OCI-LY7 (cell line): ENCODE data around the gene CELF6. TPM values are rescaled to one million over a fixed set of nuclear protein-coding genes. Genes with fewer than 3 reads are reported as not detected.

ENCODE experiments used
- Bru-seq: library from RNA; stranded (reverse); fragments of 400-500 nt; gene quantifications from one replicate; lab custom pipeline; 2021; lab: Mats Ljungman, UMichigan
- BruChase-seq, 2 experiments: library from RNA; stranded (reverse); fragments of 400-500 nt; gene quantifications; one replicate each; lab custom pipeline; 2021; lab: Mats Ljungman, UMichigan
- BruUV-seq: library from RNA; stranded (reverse); fragments of 400-500 nt; replicated peaks from 2 replicates; lab custom pipeline; 2021; lab: Mats Ljungman, UMichigan
- CTCF ChIA-PET: fragments of 300-600 bp; sonication (Branson Sonifier 250); formaldehyde crosslinking; loops from one replicate; lab custom pipeline; 2022; ENCODE audit warnings: antibody characterized with exemption; ENCODE audit not compliant: unreplicated experiment; lab: Charles Lee
- POLR2A ChIA-PET: fragments of 300-600 bp; sonication (Branson Sonifier 250); formaldehyde crosslinking; loops from one replicate; lab custom pipeline; 2022; ENCODE audit warnings: antibody characterized with exemption; lab: Charles Lee
- DNase-seq: peaks from one replicate; pipeline ENCODE4 v3.0.0-alpha.2; 2015; ENCODE audit warnings: low spot score
- H2AFZ ChIP-seq: fragments of 200-600 bp; sonication (generic), shearing (Covaris generic); 2 replicates; pipeline ENCODE4 v1.6.1; 2014; ENCODE audit warnings: mild to moderate bottlenecking, antibody characterized with exemption, low read length, moderate library complexity
- H3K27ac ChIP-seq: fragments of 200-600 bp; sonication (generic); 2 replicates; pipeline ENCODE4 v1.5.1; 2014; ENCODE audit warnings: mixed run types, low read depth, mild to moderate bottlenecking, moderate library complexity, low read length, inconsistent platforms; ENCODE audit not compliant: poor library complexity, severe bottlenecking
- H3K36me3 ChIP-seq: fragments of 200-600 bp; sonication (generic); 2 replicates; pipeline ENCODE4 v1.6.1; 2014; ENCODE audit warnings: mild to moderate bottlenecking, antibody characterized with exemption, low read length, moderate library complexity, mixed read lengths; ENCODE audit not compliant: insufficient read depth
- H3K4me1 ChIP-seq: fragments of 200-600 bp; sonication (generic); 2 replicates; pipeline ENCODE4 v1.5.1; 2014; ENCODE audit warnings: mild to moderate bottlenecking, low read length; ENCODE audit not compliant: insufficient read depth, poor library complexity, severe bottlenecking
- H3K4me2 ChIP-seq: fragments of 200-600 bp; sonication (generic); 2 replicates; pipeline ENCODE4 v1.6.1; 2014; ENCODE audit warnings: mild to moderate bottlenecking, low read length
- H3K4me3 ChIP-seq: fragments of 200-600 bp; sonication (generic); 2 replicates; pipeline ENCODE4 v1.5.1; 2014; ENCODE audit warnings: mild to moderate bottlenecking, low read depth, low read length; ENCODE audit not compliant: poor library complexity, severe bottlenecking
- H3K79me2 ChIP-seq: fragments of 200-600 bp; sonication (generic); 2 replicates; pipeline ENCODE4 v1.6.1; 2016; ENCODE audit warnings: low read depth, mild to moderate bottlenecking, low read length, moderate library complexity, mixed read lengths; ENCODE audit not compliant: insufficient read depth
- H3K9me2 ChIP-seq: fragments of 200-600 bp; sonication (generic); 2 replicates; pipeline ENCODE4 v1.6.1; 2016; ENCODE audit warnings: mild to moderate bottlenecking, low read length, mixed read lengths; ENCODE audit not compliant: insufficient read depth
- H3K9me3 ChIP-seq: fragments of 200-600 bp; sonication (generic); 2 replicates; pipeline ENCODE4 v1.6.1; 2014; ENCODE audit warnings: mild to moderate bottlenecking, mixed run types, low read length, mixed read lengths
- H4K20me1 ChIP-seq: fragments of 200-600 bp; sonication (generic); 2 replicates; pipeline ENCODE4 v1.6.1; 2014; ENCODE audit warnings: mild to moderate bottlenecking, antibody characterized with exemption, low read length, moderate library complexity, mixed read lengths; ENCODE audit not compliant: insufficient read depth
- EZH2phosphoT487 ChIP-seq: fragments of 200-600 bp; sonication (generic); IDR thresholded peaks from 2 replicates; pipeline ENCODE4 v1.6.1; 2018; ENCODE audit warnings: low read depth, borderline replicate concordance, mild to moderate bottlenecking, mixed run types, antibody characterized with exemption, low read length, moderate library complexity, mixed read lengths
- intact Hi-C: fragments of 100-400 bp; cut with micrococcal nuclease; formaldehyde crosslinking; loops from one replicate; pipeline ENCODE4 v1.10.0; 2022; ENCODE audit not compliant: unreplicated experiment
- long read RNA-seq: library from polyadenylated mRNA; stranded (forward); transcript quantifications from one replicate; pipeline ENCODE4 v2.0.0, GENCODE V29; 2022
- total RNA-seq, 2 experiments: library from RNA; depleted of rRNA in 1 of 2; stranded (reverse); fragments of >200 nt in 1 of 2; shearing (Covaris generic) in 1 of 2; gene quantifications; 2 replicates each; pipeline ENCODE4 v1.2.3, GENCODE V29; 2014 to 2022
- TF ChIP-seq, protein P1 (sequence below): fragments of 200-600 bp; sonication (generic); conservative IDR thresholded peaks from 2 replicates; pipeline ENCODE4 v1.5.1; 2014; ENCODE audit warnings: mild to moderate bottlenecking, antibody characterized with exemption, low read length, moderate library complexity, mixed read lengths

The CELF6 gene
- 0.62 and 0.79 TPM in 2 replicates for total RNA-seq (2014; rRNA removed; shearing (Covaris generic))
- 0.78 TPM in 1 of 2 replicates, not detected in the other for total RNA-seq (2022)
- Bru-seq, nascent RNA = percentile 35 among the genes with signal in this experiment
- percentile 41 among the genes with signal in this experiment for BruChase-seq, experiment 1, labeled RNA remaining after a 6-hour chase
- percentile 32 among the genes with signal in this experiment for BruChase-seq, experiment 2, labeled RNA remaining after a 2-hour chase
- long read RNA-seq = 0 reads

GRCh38 chr15:72319985-72320671 lies at the start of gene CELF6:
Gene CELF6 (minus strand): TSS chr15:72320157. CDS start chr15:72319874, 283 bp downstream.
- Histone ChIP-seq H2AFZ (no peak within 1 kb of the TSS), H3K27ac (no peak within 1 kb of the TSS), H3K4me3 (peak within 1 kb of the TSS; percentile 9), H3K79me2 (no peaks in the 10 kb centered on the region), H4K20me1 (no peaks in the 10 kb centered on the region), H3K4me2 (peak within 1 kb of the TSS; percentile 47; the same call in 1 of the 2 replicates), H3K36me3 (no peaks in the 10 kb centered on the region), H3K9me2 (no peaks in the 10 kb centered on the region), H3K4me1 (no peaks in the 10 kb centered on the region), H3K9me3 (peaks cover 8% of the 10 kb centered on the region; the same call in 1 of the 2 replicates)
- POLR2A ChIA-PET = no interaction called here
- BruUV-seq = no TSS peak
- intact Hi-C loops = loop anchor here (10.0 kb wide), 3 partner anchors 265 to 765 kb away; no protein-coding TSS in a partner anchor
- DNase-seq = no peak
- CTCF ChIA-PET = no interaction called here
- no peak for TF ChIP-seq EZH2phosphoT487
- TF ChIP-seq, protein P1, sequence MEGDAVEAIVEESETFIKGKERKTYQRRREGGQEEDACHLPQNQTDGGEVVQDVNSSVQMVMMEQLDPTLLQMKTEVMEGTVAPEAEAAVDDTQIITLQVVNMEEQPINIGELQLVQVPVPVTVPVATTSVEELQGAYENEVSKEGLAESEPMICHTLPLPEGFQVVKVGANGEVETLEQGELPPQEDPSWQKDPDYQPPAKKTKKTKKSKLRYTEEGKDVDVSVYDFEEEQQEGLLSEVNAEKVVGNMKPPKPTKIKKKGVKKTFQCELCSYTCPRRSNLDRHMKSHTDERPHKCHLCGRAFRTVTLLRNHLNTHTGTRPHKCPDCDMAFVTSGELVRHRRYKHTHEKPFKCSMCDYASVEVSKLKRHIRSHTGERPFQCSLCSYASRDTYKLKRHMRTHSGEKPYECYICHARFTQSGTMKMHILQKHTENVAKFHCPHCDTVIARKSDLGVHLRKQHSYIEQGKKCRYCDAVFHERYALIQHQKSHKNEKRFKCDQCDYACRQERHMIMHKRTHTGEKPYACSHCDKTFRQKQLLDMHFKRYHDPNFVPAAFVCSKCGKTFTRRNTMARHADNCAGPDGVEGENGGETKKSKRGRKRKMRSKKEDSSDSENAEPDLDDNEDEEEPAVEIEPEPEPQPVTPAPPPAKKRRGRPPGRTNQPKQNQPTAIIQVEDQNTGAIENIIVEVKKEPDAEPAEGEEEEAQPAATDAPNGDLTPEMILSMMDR = no peak

GRCh38 chr15:72368899-72369298 lies 48.9 kb upstream of the CELF6 start:
- CTCF ChIA-PET = no interaction called here
- Histone ChIP-seq H3K4me3 (no peak overlapping the region), H3K9me3 (no peaks in the 10 kb centered on the region), H3K36me3 (peaks cover 31% of the 10 kb centered on the region), H2AFZ (no peak overlapping the region), H4K20me1 (no peaks in the 10 kb centered on the region), H3K27ac (no peak overlapping the region), H3K9me2 (no peaks in the 10 kb centered on the region), H3K79me2 (peaks cover 5% of the 10 kb centered on the region; the same call in 1 of the 2 replicates), H3K4me2 (no peak overlapping the region), H3K4me1 (peaks cover 16% of the 10 kb centered on the region)
- intact Hi-C loops = no loop called here
- POLR2A ChIA-PET = interaction anchor here (0.5 to 1.2 kb wide), 2 partner anchors 13 to 220 kb away, joined by 3 read pairs; no protein-coding TSS in a partner anchor
- DNase-seq = no peak
- no TSS peak for BruUV-seq
- no peak for TF ChIP-seq EZH2phosphoT487

GRCh38 chr15:72368325-72368724 lies 48.4 kb upstream of the CELF6 start:
- Histone ChIP-seq H3K27ac (no peak overlapping the region), H2AFZ (no peak overlapping the region), H3K9me3 (no peaks in the 10 kb centered on the region), H3K4me3 (no peak overlapping the region), H3K4me1 (peaks cover 16% of the 10 kb centered on the region), H4K20me1 (no peaks in the 10 kb centered on the region), H3K79me2 (0 out of 2 replicates have a peak, but pooled peaks cover 5% of the 10 kb centered on the region), H3K36me3 (peaks cover 31% of the 10 kb centered on the region), H3K9me2 (no peaks in the 10 kb centered on the region), H3K4me2 (no peak overlapping the region)
- CTCF ChIA-PET = no interaction called here
- no peak for DNase-seq
- BruUV-seq = no TSS peak
- POLR2A ChIA-PET = interaction anchor here (1.2 kb wide), 1 partner anchor 14 kb away, joined by 3 read pairs; no protein-coding TSS in a partner anchor
- no peak for TF ChIP-seq EZH2phosphoT487
- TF ChIP-seq, protein P1 = no peak
- intact Hi-C loops = no loop called here
